ENCODE results near the gene WDR4. TPM values are rescaled to one million over a fixed set of nuclear protein-coding genes. Genes with fewer than 3 reads are reported as not detected.
"Not testable (repeated sequence)": the region's sequence is repeated elsewhere in the genome, so short reads cannot be mapped to it uniquely, and the experiment has no call there.

WDR4 gene
- total and polyA plus RNA-seq, 9 of the 15 experiments (the other 6 are each of a cell fraction or from before 2014, with no cell fraction given), result 5.4 to 95.4 (median 32.1) TPM

- TF ChIP-seq, protein P1, sequence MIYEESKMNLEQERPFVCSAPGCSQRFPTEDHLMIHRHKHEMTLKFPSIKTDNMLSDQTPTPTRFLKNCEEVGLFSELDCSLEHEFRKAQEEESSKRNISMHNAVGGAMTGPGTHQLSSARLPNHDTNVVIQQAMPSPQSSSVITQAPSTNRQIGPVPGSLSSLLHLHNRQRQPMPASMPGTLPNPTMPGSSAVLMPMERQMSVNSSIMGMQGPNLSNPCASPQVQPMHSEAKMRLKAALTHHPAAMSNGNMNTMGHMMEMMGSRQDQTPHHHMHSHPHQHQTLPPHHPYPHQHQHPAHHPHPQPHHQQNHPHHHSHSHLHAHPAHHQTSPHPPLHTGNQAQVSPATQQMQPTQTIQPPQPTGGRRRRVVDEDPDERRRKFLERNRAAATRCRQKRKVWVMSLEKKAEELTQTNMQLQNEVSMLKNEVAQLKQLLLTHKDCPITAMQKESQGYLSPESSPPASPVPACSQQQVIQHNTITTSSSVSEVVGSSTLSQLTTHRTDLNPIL (CRISPR knock-in tag; IDR thresholded peaks at IDR 0.05), result no peak
- TF ChIP-seq GTF2B (IDR thresholded peaks at IDR 0.05; ENCODE audit: extremely low read depth, insufficient read length) (no peak), HNRNPH1 (optimal IDR thresholded peaks at IDR 0.05; ENCODE audit: low read depth, low read length) (no peak), CCAR2 (IDR thresholded peaks at IDR 0.05; ENCODE audit: low read depth, low read length) (no peak), CHD2 (IDR thresholded peaks at IDR 0.05; ENCODE audit: low read depth, low read length) (peak; percentile 19), GTF2A2 (tag; IDR thresholded peaks at IDR 0.05) (no peak), E2F8 (IDR thresholded peaks at IDR 0.05; ENCODE audit: low read depth, partially characterized antibody) (no peak), BRCA1 (IDR thresholded peaks at IDR 0.05) (no peak), BRCA1 (CRISPR knock-in tag; IDR thresholded peaks at IDR 0.05) (no peak), ARNT (IDR thresholded peaks at IDR 0.05) (no peak), SP1 (CRISPR knock-in tag; IDR thresholded peaks at IDR 0.05) (no peak), ERF (CRISPR knock-in tag; IDR thresholded peaks at IDR 0.05) (no peak), BCL6 (CRISPR knock-in tag; IDR thresholded peaks at IDR 0.05) (no peak), CHD1 (IDR thresholded peaks at IDR 0.05; ENCODE audit: low read length) (no peak)
- TF ChIP-seq, protein P2, sequence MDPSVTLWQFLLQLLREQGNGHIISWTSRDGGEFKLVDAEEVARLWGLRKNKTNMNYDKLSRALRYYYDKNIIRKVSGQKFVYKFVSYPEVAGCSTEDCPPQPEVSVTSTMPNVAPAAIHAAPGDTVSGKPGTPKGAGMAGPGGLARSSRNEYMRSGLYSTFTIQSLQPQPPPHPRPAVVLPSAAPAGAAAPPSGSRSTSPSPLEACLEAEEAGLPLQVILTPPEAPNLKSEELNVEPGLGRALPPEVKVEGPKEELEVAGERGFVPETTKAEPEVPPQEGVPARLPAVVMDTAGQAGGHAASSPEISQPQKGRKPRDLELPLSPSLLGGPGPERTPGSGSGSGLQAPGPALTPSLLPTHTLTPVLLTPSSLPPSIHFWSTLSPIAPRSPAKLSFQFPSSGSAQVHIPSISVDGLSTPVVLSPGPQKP (CRISPR knock-in tag; IDR thresholded peaks at IDR 0.05), result no peak
These were observed 45.9 kb downstream of the WDR4 start (continued) for GRCh38 chr21:42833439-42833815.

GRCh38 chr21:42832321-42832630, 47.1 kb downstream of the WDR4 start:
- ATAC-seq; H3K36me3 ChIP-seq (ENCODE audit: control insufficient read depth, insufficient read depth, low read length); in situ Hi-C loops (cut with MboI); intact Hi-C loops (cut with micrococcal nuclease); H2AFZ ChIP-seq (ENCODE audit: low read depth, low read length); H3K9me1 ChIP-seq (ENCODE audit: control insufficient read depth, insufficient read depth, low read length); H3K4me2 ChIP-seq (ENCODE audit: insufficient read depth, low read length); H3K9ac ChIP-seq (ENCODE audit: insufficient read depth in 1 of 2, low read depth in 2 of 2, low read length in 2 of 2); DNase-seq (ENCODE audit: extremely low read depth in 1 of 4, low spot score in 3 of 4); FAIRE-seq; H3K4me3 ChIP-seq; H3K9me3 ChIP-seq (replicated peaks; ENCODE audit: control insufficient read depth, insufficient read depth, low read depth, low read length); H3K27ac ChIP-seq (ENCODE audit: extremely low read depth, low read depth, low read length); H3K4me1 ChIP-seq (replicated peaks in 1 of 2; ENCODE audit: control insufficient read depth in 2 of 2, insufficient read depth in 2 of 2, low read length in 2 of 2); BruUV-seq (replicated peaks); H3K79me2 ChIP-seq (ENCODE audit: control insufficient read depth, insufficient read depth, low read length); H3K27me3 ChIP-seq (ENCODE audit: control insufficient read depth in 2 of 2, insufficient read depth in 2 of 2, low read length in 2 of 2); POLR2A ChIA-PET: not testable (repeated sequence)
- CTCF ChIA-PET (ENCODE audit: low intra/inter-chr PET ratio), result interaction anchor here (0.6 kb wide), 1 partner anchor 240 kb away, joined by 3 read pairs; no protein-coding TSS in a partner anchor
- WGBS (ENCODE audit: insufficient coverage, low coverage, missing lambda C conversion rate), result 47% methylated on average over 4 of the region's 4 CpGs
- peaks cover 11% of the 10 kb centered on the region; the same call in 1 of the 2 replicates for H4K20me1 ChIP-seq (replicated peaks; ENCODE audit: control insufficient read depth, insufficient read depth, low read length)
